Stimulated activated CD4-positive, alpha-beta T cell treated with anti-CD3 and anti-CD28 coated beads, TNF-alpha, amount 100 ng/mL, for 4 hours (primary cell): ENCODE results near the gene DTD1.
A peak's percentile ranks its signal among the peaks of the same experiment; 100 is the strongest.

Experiments used
- DNase-seq, 3 experiments: peaks; one replicate each; pipeline ENCODE4 v3.0.0-alpha.2; 2020; ENCODE audit warnings: low read depth in 3 of 3

DTD1 gene, protein sequence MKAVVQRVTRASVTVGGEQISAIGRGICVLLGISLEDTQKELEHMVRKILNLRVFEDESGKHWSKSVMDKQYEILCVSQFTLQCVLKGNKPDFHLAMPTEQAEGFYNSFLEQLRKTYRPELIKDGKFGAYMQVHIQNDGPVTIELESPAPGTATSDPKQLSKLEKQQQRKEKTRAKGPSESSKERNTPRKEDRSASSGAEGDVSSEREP

DNA sequence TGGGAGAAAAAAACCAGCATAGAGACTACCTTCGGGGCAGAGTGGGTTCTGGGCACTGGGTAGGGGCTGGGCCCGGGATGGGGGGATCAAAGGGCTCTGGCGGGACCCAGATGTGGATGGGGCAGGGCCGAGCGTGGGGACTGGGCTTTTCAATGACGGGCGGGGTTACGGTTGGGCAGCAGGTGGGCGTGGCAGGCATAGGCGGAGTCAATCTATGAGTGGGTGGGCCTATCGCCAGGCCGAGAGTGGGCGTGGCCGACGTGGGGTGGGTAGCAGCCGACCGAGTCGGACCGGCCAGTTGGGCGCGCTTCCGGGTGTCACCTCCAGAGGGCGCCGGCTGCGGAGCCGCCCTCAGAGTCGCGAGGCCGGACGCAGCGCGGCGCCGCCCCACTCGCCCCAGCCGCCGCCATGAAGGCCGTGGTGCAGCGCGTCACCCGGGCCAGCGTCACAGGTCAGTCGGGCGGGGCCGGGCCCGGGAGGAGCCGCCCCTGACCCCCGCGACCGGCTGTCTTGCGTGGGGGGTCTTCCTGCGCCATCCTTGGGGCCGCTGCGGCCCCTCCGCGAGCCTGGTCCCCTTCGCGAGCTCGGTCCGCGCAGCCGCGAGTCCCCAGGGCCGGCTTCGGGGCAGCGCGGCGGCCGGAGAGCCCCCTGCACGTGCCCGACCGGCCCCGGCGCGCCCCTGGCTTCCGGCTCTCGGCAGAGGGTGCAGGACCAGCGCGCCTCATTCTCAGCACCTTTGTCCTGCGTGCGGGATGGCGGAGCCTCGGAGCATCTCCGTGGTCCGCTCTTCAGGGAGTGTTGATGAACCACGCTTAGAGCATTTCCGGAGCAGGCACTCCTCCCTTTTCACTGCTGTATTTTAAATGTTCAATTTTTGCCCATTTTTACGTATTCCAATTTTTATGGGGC lies at the start of gene DTD1:
Gene DTD1 (plus strand): TSS at position 390 of the 909 bp plus-strand sequence. CDS start 19 bp downstream, at position 409.
- peak; percentile 60 to 72 (median 65) for DNase-seq

DNA sequence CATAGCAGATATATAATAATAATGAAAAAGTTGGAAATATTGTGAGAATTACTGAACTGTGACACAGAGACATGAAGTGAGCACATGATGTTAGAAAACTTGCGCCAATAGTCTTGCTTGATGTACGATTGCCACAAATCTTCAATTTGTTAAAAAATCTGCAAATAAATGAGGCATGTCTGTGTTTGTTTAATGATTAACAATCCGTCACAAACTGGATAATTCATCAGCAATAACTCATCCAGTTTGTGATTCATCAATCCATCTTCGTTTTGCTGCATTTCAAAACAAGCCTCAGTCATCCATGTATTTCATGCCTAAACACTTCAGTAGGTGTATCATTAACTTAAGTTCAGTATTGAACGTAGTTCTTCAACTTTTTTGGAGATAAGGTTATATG lies 46.1 kb upstream of the DTD1 start:
- no peak for DNase-seq

DNA sequence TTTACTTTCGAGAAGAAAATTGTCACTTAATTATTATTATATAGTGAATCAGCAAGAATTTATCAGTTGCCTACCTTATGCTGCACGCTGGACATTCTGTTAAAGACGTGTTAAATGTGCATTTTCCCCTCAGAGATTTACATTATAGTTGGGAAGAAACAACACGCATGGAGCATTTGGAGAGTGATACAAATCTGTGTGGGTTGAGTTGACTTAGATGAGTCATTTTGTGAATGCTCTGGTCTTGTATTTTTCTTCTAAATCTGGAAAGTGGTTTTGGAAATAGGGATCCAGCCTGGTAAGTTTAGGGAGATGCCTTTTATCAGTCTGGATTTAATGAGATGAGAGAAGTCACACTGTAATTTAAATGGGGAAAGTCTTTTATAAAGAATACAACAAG lies 44.6 kb upstream of the DTD1 start:
- DNase-seq, result no peak

DNA sequence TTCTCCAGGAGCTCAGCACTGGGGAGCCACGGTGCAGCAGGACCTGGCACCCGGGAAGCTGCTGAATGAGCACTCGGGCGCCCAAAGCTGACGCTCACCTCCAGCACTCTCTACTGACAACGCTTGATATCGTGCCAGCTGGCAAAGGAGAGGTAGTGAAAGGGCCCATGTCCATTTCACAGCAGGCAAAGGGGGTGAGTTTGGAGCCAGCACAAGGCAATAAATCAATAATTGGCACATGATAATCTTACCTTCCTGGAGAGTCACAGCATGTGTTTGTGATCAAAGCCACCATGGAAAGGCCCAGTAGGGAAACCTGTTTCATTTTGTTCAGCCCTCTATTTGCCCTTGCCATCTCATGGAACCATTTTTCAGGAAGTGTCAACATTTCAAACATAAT lies 43.9 kb upstream of the DTD1 start:
- no peak for DNase-seq

DNA sequence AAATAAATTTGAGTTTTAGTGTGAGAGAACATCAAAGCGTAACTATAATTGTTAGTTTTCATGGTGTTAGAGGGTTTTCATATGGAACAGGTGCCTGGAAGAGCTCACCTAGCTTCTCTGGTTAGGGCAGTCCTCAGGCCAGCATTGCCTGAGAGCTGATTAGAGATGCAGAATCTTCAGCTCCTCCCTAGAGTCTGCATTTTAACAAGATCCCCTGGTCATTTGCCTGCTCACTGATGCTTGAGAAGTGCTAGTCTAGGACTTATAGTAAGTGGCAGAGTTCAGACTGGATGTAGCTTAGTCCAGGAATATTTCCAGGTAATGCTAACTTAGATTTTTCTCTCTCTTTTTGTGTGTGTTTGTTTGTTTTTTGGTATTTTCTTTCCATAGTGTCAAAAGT lies 42.3 kb upstream of the DTD1 start:
- DNase-seq, result no peak

DNA sequence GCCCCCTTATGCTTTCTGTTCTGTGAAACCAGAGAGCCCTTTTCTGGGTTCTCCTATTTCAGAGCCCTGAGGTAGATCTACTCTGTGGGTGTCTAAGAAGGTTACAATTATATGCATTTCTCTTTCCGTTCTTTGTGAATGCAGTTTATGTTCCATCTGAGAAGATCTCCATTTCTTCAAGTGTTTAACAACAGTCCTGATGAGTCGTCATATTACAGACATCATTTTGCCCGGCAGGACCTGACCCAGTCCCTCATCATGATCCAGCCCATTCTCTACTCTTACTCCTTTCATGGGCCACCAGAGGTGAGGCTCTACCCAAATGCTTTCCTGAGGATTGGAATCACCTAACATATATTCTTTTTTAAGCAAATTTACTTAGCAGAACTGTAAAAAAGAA lies 39.4 kb upstream of the DTD1 start:
- DNase-seq, result no peak

DNA sequence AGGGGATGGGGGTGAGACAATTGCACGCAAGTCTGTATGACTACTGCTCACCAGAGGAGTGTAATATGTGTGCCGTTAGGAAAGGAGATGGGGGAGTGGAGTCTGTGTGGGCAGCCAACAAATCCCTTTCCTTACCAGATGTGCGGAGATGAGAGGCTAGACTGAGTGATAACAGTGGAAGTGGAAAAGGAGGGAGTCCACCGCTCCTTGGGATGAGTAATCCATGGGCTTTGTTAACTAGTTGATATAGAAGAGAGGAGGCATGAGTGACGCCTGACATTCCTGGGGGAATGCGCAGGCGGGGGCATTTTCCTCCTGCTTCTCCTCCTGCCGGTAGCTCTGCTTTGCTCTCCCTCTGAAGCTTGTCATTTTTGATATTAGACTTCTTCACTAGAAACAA lies 34.1 kb upstream of the DTD1 start:
- no peak for DNase-seq

DNA sequence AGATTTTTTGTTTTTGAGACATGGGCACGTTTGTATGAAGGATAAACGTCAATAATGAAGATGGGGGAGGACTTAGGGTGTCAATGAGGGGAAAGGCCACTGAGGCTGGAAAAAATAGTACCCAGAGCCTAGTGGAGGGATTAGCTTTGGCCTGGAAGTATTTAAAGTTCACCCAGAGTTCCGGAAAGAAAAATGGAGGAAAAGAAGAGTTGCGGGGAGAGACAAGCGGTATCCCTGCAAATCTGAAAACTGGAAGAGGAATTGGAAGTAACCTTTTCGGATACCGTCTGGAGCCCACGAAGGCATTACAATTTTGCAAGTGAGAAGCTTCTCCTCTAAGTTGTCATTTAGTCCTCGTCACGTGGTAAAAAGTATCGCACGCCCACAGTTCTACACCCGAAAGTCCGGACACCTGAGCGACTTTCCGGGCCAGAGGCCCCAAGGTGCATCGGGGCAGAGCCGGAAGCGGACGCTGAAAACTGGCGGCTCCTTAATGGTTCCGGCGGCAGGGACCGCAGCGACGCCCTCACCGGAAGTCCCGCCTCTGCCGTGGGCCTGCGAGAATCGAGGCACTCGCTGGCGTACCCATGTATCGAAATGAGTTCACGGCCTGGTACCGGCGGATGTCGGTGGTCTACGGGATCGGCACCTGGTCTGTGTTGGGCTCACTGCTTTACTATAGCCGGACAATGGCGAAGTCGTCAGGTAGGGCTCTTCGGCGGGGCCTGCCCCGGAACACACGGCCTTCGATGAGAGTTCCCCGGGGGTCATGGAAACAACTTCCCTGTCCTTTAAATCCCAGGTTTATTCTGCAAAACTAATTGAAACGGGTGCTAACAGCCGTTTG lies 20.7 kb upstream of the DTD1 start, which contains the start of gene SMIM26:
Gene SMIM26 (plus strand): TSS at position 541 of the 847 bp plus-strand sequence. CDS start 47 bp downstream, at position 588.
- DNase-seq, result peak; percentile 86 to 87 (median 86)

DNA sequence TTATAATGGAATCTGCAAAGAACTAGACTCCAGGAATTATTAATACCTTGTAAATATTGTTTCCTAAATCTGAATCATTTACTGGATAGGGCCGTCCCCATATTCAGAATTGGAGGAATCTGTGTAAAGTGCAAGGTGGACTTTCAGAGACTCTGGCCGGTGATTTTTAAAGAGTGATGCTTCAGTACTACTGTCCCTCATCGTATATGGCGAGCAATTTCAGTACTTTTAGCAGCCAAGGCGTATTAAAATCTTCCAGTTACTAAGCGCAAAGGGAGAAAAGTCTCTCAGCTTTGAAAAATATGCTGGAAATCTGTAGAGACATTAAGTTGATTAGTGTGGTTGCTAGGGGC lies 20.1 kb upstream of the DTD1 start:
- DNase-seq, result no peak

DNA sequence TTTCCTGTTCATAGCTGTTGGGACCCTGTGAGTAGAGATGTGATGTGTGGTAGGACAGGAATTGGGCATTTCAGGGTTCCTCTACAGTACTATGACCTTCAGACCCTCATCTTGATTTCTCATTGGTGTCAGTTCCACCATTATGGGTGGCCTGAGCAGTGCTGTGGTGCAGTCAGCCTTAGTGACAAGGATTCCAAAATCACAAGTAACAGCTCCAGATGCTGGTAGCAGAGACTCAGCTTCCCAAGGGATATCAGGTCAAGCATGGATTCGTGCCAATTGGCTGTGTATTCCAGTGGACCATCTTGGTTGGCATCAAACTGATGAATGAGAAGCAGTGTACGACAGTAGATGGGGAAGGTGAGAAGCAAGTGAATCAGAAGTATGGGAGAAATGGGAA lies 16.8 kb upstream of the DTD1 start:
- DNase-seq, result no peak

DNA sequence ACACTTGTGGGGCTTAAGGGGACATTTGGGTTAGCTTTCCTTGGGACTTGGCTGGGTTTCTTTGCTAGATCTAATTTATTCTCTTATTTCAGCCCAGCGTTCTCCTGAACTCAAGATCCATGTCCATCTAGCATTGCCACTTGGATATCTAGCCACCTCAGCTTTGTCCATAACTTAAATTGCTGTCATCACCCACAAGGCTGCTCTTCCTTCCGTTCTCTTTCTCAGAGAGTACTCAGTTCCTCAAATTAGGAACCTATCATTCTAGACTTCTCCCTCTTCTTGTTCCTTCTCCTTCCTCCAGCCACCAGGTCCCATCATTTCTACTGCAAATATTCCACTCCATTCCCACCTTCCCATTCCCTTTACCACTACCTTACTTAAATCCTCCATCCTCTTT lies 16.3 kb upstream of the DTD1 start:
- no peak for DNase-seq

DNA sequence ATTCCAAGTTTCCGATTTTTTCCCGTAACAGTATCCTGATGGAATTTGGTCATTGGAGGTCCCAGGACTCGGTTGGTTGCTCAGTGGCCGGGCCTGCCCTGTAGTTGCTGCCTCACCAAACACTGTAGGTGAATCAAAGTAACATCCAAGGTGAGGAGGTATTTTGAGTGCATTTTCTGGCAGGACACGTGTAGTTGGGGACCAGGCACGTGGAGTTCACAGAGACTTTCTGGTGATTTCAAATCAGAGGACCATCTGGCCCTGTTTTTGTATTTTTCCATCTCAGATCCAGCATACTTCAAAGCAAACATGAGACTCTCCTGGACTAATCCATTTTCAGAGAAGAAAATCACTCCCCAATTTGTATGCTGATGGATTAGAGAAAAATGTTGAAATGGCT lies 9.9 kb upstream of the DTD1 start:
- DNase-seq, result no peak

DNA sequence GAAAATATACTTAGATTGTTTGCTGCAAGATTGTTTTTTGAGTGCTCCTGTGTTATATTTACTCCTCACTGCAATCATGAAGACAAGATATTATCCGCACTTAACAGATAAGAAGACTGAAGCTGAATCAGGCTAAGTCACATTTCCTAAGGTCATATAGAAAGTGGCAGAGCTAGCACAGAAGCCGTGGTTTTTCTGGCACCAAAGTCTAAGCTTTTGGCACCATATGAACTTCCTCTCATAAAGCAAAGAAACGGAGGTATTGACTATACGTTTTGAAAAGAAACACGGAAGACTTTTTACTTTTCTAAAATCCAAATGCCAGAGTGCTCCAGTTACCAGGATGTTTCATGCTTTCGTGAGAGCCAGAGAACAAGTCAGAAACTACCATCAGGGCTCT lies 9.3 kb upstream of the DTD1 start:
- DNase-seq, result no peak

DNA sequence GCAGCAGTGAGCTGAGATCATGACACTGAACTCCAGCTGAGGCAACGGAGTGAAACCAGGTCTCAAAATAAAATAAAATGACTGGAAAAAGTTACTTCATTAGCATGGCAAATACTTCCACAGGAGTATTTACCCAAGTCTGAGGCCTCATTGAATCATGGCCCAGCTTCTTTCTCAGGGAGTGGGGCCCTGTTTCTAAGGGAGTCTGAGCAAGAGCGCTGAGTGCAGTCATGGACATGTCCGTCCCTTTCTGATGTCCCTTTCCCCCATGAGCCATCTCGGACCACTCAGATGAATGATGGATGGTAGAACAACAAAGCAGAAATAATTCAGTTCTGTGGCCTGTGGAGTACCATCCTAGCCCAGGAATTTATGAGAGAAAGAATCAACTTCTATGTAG lies 7.8 kb upstream of the DTD1 start:
- DNase-seq, result no peak

DNA sequence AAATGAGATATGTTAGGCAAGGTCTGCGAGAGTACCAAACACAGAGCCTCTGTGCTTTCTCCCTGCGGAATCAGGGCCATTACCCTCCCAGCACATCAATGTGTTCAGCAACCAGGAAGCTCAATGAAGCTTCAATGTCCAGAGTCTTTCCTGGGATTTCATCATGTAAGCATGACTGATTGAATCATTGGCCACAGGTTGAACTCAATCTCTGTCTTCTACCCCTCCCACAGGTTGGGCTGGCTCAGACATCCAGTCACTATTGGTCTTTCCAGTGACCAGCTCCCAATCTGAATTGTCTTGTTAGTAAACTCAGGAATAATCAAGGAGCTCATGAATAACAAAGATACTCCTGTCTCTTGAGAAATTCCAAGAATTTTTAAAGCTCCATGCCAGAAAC lies 2.7 kb upstream of the DTD1 start:
- no peak for DNase-seq

DNA sequence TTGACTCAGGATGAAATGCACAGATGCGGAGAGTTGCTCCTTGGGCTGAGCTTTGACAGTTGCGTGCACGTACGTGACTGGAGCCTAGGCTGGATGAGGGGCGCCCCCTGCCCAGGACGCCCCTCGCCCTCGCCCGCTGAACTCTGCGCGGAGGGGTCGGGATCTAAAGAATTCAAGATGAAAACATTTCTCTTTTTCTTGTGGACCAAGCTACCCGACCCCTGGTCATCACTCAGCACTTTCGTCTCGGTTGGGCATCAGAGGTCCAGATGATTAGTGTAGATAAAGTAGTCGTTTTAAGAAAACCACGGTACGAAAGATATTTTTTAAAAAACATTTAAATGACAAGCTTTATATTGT lies 700 bp downstream of the DTD1 start:
- DNase-seq, result no peak

DNA sequence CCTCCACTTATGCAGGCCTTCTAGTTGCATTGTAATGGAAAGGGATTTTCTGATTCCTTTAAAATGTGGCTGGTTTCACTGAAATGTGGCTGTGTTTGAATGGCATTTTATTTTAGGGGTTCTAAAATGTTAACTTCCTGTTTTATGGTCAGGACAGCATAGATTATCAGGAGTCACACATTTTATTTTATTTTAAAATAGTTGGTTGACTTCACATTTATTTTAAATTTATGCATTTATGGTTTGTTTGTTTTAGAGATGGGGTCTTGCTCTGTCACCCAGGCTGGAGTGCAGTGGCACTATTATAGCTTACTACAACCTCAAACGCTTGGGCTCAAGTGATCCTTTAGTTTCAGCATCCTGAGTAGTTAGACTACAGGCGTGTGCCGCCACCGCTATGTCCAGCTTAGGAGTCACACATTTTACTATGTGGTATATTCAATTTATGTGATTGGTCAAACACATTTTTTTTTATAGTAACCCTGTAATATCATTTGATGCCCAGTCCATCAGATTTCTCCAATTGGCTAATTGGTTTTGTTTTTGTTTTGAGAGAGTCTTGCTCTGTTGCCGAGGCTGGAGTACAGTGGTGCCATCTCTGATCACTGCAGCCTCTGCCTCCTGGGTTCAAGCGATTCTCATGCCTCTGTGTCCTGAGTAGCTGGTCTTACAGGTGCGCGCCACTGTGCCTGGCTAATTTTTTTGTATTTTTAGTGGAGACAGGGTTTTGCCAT lies 2.3 kb downstream of the DTD1 start:
- DNase-seq, result no peak

DNA sequence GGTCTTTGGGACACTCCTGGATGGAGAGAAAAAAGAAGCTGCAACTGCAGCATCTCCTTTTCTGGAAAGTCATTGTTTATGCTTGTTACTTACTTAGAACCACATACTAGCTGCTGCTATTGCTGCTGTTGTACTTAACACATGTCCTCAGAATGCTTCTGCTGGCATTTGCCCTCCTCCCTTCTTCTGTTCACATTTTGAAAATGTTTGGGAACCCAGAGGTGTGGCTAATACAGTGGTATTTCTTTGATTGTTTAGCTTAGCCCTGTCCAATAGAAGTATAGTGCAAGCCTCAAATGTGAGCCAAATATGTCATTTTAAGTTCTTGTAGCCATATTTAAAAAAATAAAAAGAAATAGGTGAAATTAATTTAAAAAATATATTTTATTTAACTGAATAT lies 8.4 kb downstream of the DTD1 start:
- DNase-seq, result no peak

DNA sequence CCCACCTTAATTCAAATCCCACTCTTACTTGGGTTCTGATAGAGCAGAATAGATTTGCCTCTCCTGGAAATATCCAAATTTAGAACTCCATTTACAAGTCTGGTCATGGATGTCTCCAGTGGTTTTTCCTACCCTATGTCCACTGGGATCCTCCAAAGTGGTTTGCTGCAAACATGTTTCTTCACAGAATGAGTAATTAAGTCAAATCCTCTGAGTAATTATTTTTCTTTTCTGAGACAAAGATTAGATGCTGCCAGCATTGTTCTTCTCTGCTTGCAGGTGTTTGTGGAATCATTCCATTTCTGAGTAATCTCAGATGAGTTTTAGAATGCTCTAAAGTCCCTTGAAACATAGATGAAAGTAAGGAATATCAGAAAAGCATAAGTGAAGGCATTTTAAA lies 21.9 kb downstream of the DTD1 start:
- no peak for DNase-seq

DNA sequence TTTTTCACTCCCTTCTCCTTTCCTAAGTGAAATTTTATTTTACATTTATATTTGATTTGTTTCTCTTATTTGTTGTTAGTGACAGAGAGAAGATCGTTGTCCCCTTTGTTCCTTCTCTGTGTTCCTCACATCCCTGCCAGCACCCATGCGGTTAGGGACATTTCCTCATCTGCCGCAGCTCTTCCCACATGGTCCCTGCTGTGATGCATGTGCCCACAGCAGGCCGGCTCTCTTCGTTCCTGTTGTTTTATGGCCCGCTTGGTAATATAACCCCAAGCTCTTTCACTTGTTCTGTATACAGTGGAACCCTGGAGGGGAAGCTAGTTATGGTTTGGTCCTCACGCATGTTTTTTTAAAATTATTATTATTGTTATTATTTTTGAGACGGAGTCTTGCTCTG lies 23.6 kb downstream of the DTD1 start:
- DNase-seq, result no peak

DNA sequence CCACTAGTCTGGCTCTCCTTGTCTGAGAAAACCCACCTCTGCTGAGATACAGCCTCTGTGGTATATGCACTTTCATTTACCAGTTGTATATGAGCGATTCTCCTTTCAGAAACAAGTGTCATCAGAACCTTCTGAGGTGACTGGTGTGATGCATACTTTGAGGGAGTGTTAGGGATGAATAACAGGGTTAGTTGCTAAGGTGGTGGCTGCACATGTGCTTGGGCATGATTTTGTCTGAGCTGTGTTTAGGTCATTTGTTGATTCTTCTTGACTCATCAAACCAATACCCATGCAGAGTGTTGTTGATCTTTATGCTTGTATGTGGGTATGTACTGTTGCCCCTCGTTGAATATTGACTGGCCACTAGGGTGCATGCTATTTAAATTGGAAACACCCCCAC lies 25.7 kb downstream of the DTD1 start:
- DNase-seq, result no peak

DNA sequence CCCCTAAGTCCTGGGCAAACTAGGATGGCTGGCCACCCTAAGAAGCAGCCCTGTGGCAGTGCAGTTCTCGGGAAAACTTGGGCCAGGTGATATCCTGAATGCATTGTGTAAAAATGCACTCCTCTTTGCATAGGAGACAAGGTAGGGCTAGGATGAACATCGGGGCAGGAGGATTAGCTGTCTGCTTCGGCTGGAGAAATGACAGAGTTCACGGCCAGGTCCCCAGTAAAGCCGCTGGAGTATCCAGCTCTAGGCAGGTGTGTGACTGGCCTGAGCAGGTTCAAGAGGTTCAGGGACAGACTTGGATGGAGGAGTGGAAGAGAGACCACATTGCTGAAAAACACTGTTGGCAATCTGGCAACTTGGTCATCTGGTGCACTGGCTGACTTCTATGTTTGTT lies 26.4 kb downstream of the DTD1 start:
- no peak for DNase-seq
